CD4-positive, alpha-beta memory T cell (primary cell): ENCODE data around the gene APH1B. TPM values are rescaled to one million over a fixed set of nuclear protein-coding genes. Genes with fewer than 3 reads are reported as not detected.

Experiments
- CTCF ChIA-PET: fragments of 350-600 bp; sonication (Branson Sonifier 250); formaldehyde crosslinking; loops from one replicate; lab custom pipeline; 2021; ENCODE audit warnings: inconsistent platforms; ENCODE audit not compliant: partially characterized antibody; lab: Charles Lee
- POLR2A ChIA-PET: fragments of 350-600 bp; sonication (Branson Sonifier 250); formaldehyde crosslinking; loops from one replicate; lab custom pipeline; 2021; ENCODE audit not compliant: partially characterized antibody; lab: Charles Lee
- DNase-seq, 5 donors: peaks; one replicate each; pipeline versions ENCODE4 v3.0.0 to v3.0.0-alpha.2; 2020 to 2022; ENCODE audit warnings: mixed read lengths in 1 of 5
- H3K27ac ChIP-seq: one replicate; pipeline ENCODE4 v1.7.0; 2013; ENCODE audit warnings: low read depth, low read length
- H3K27me3 ChIP-seq: 2 replicates; pipeline ENCODE4 v1.7.0; 2013; ENCODE audit warnings: mild to moderate bottlenecking, low read length, moderate library complexity; ENCODE audit not compliant: insufficient read depth
- H3K36me3 ChIP-seq: 2 replicates; pipeline ENCODE4 v1.7.0; 2013; ENCODE audit warnings: mild to moderate bottlenecking, low read length, moderate library complexity; ENCODE audit not compliant: insufficient read depth
- H3K4me1 ChIP-seq: 2 replicates; pipeline ENCODE4 v1.7.0; 2013; ENCODE audit warnings: mild to moderate bottlenecking, low read length, moderate library complexity; ENCODE audit not compliant: insufficient read depth
- H3K4me3 ChIP-seq, 2 donors: one replicate each; pipeline ENCODE4 v1.7.0; 2013; ENCODE audit warnings: low read length in 2 of 2, mild to moderate bottlenecking in 1 of 2
- H3K9me3 ChIP-seq, 2 donors: one replicate each; pipeline ENCODE4 v1.7.0; 2013; ENCODE audit warnings: low read length in 2 of 2, control low read depth in 1 of 2; ENCODE audit not compliant: control insufficient read depth in 1 of 2
- H3K27ac Mint-ChIP-seq, 7 donors: one replicate each; pipeline ENCODE4 v1.8.0; 2020 to 2021; ENCODE audit warnings: mixed read lengths in 7 of 7, mild to moderate bottlenecking in 6 of 7, inconsistent platforms in 3 of 7, moderate library complexity in 3 of 7
- H3K27me3 Mint-ChIP-seq, 2 donors: one replicate each; pipeline ENCODE4 v1.8.0; 2020 to 2021; ENCODE audit warnings: mixed read lengths in 2 of 2
- H3K36me3 Mint-ChIP-seq, 2 donors: one replicate each; pipeline ENCODE4 v1.8.0; 2020 to 2021; ENCODE audit warnings: mixed read lengths in 2 of 2, inconsistent platforms in 1 of 2, mild to moderate bottlenecking in 1 of 2
- H3K4me1 Mint-ChIP-seq, 4 donors: one replicate each; pipeline ENCODE4 v1.8.0; 2020 to 2021; ENCODE audit warnings: mixed read lengths in 4 of 4, mild to moderate bottlenecking in 1 of 4
- H3K4me3 Mint-ChIP-seq, 8 donors: one replicate each; pipeline ENCODE4 v1.8.0; 2020 to 2021; ENCODE audit warnings: mixed read lengths in 8 of 8, mild to moderate bottlenecking in 7 of 8, moderate library complexity in 6 of 8, inconsistent platforms in 3 of 8
- H3K9me3 Mint-ChIP-seq, 8 donors: one replicate each; pipeline ENCODE4 v1.8.0; 2020 to 2021; ENCODE audit warnings: mixed read lengths in 8 of 8, mild to moderate bottlenecking in 5 of 8, inconsistent platforms in 3 of 8, moderate library complexity in 1 of 8
- intact Hi-C: fragments of 100-400 bp; cut with micrococcal nuclease; formaldehyde crosslinking; loops from one replicate; pipeline ENCODE4 v1.15.1; 2023
- polyA plus RNA-seq, 2 donors: library from polyadenylated mRNA; unstranded; fragments of 300-500 nt; fragmentation: Illumina TruSeq; gene quantifications; one replicate each; pipeline ENCODE4 v1.2.3, GENCODE V29; 2021
- total RNA-seq, 2 experiments: library from RNA; stranded (reverse); gene quantifications; one replicate each; pipeline ENCODE4 v1.2.3, GENCODE V29; 2021

Gene APH1B
- total and polyA plus RNA-seq, 4 experiments from 2014 or later: 11.9 to 28.4 (median 18.2) TPM

GRCh38 chr15:63288342-63288741 is 10.9 kb downstream of the APH1B start:
- ChIA-PET POLR2A (no interaction called here), CTCF (interaction anchor here (0.7 to 3.3 kb wide), 12 partner anchors 9 to 780 kb away, joined by 3 to 29 read pairs (median 4); no protein-coding TSS in a partner anchor)
- DNase-seq: no peak
- Mint-ChIP-seq H3K4me1 (peaks cover 9 to 12% (median 12%) of the 10 kb centered on the region in 4 donors), H3K27me3 (no peaks in the 10 kb centered on the region), H3K4me3 (no peak overlapping the region), H3K36me3 (peaks cover 21 to 35% of the 10 kb centered on the region in 2 donors), H3K27ac (peak overlapping the region in 5 of 7 donors; percentile 1 to 81 (median 9)), H3K9me3 (no peaks in the 10 kb centered on the region)
- Histone ChIP-seq H3K27ac (no peak overlapping the region), H3K4me1 (peaks cover 7% of the 10 kb centered on the region), H3K36me3 (no peaks in the 10 kb centered on the region), H3K9me3 (no peaks in the 10 kb centered on the region), H3K4me3 (no peak overlapping the region), H3K27me3 (no peaks in the 10 kb centered on the region)
- intact Hi-C loops: loop anchor here (1.0 to 10.0 kb wide), 5 partner anchors 115 to 779 kb away; no protein-coding TSS in a partner anchor

GRCh38 chr15:63288778-63289378 is 11.5 kb downstream of the APH1B start:
- Histone ChIP-seq H3K36me3 (no peaks in the 10 kb centered on the region), H3K9me3 (no peaks in the 10 kb centered on the region), H3K27me3 (no peaks in the 10 kb centered on the region), H3K4me1 (peaks cover 7% of the 10 kb centered on the region), H3K4me3 (no peak overlapping the region), H3K27ac (no peak overlapping the region)
- Mint-ChIP-seq H3K36me3 (peaks cover 19 to 32% of the 10 kb centered on the region in 2 donors), H3K4me3 (no peak overlapping the region), H3K27ac (peak overlapping the region in 6 of 7 donors; percentile 1 to 81 (median 34)), H3K27me3 (no peaks in the 10 kb centered on the region), H3K9me3 (no peaks in the 10 kb centered on the region), H3K4me1 (peaks cover 6 to 8% (median 7%) of the 10 kb centered on the region in 4 donors)
- peak in 4 of 5 donors; percentile 45 to 55 (median 48) for DNase-seq
- intact Hi-C loops: loop anchor here (1.0 to 10.0 kb wide), 5 partner anchors 114 to 778 kb away; no protein-coding TSS in a partner anchor
- CTCF ChIA-PET: interaction anchor here (0.7 to 3.3 kb wide), 8 partner anchors 9 to 779 kb away, joined by 3 to 29 read pairs (median 4); no protein-coding TSS in a partner anchor
- POLR2A ChIA-PET: no interaction called here

GRCh38 chr15:63291507-63291906 is 14.1 kb downstream of the APH1B start:
- Histone ChIP-seq H3K9me3 (no peaks in the 10 kb centered on the region), H3K4me1 (peaks cover 7% of the 10 kb centered on the region), H3K4me3 (no peak overlapping the region), H3K27ac (no peak overlapping the region), H3K36me3 (no peaks in the 10 kb centered on the region), H3K27me3 (no peaks in the 10 kb centered on the region)
- CTCF ChIA-PET: interaction anchor here (0.7 to 3.3 kb wide), 9 partner anchors 12 to 461 kb away, joined by 3 to 29 read pairs (median 3); no protein-coding TSS in a partner anchor
- POLR2A ChIA-PET: interaction anchor here (0.8 kb wide), 1 partner anchor 11 kb away, joined by 3 read pairs; no protein-coding TSS in a partner anchor
- no peak for DNase-seq
- Mint-ChIP-seq H3K36me3 (peaks cover 31 to 36% of the 10 kb centered on the region in 2 donors), H3K27me3 (no peaks in the 10 kb centered on the region), H3K27ac (no peak overlapping the region), H3K4me1 (peaks cover 8 to 25% (median 8%) of the 10 kb centered on the region in 4 donors), H3K9me3 (no peaks in the 10 kb centered on the region), H3K4me3 (no peak overlapping the region)
- intact Hi-C loops: no loop called here

DNA sequence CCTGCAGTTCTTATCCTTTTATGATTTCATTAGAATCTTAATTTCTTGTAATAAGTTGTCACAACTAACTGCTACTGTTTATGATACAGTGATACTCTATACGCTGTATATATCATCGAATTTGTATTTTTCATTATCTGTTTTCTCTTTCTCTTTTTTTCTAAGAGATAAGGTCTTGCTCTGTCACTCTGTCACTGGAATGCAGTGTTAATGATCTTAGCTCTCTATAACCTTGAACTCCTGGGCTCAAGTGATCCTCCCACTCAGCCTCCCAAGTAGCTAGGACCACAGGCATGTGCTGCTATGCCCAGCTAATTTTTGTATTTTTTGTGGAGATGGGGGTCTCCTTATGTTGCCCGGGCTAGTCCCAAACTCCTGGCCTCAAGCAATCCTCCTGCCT is 14.8 kb downstream of the APH1B start:
- Mint-ChIP-seq H3K9me3 (no peaks in the 10 kb centered on the region), H3K27ac (peak overlapping the region in 1 of 7 donors; percentile 66), H3K36me3 (peaks cover 30 to 31% of the 10 kb centered on the region in 2 donors), H3K4me1 (peaks cover 8 to 25% (median 8%) of the 10 kb centered on the region in 4 donors), H3K4me3 (no peak overlapping the region), H3K27me3 (no peaks in the 10 kb centered on the region)
- ChIA-PET CTCF (interaction anchor here (1.1 kb wide), 2 partner anchors 99 to 112 kb away, joined by 3 to 4 read pairs; no protein-coding TSS in a partner anchor), POLR2A (no interaction called here)
- Histone ChIP-seq H3K9me3 (no peaks in the 10 kb centered on the region), H3K4me1 (peaks cover 7% of the 10 kb centered on the region), H3K27me3 (no peaks in the 10 kb centered on the region), H3K27ac (no peak overlapping the region), H3K4me3 (no peak overlapping the region), H3K36me3 (no peaks in the 10 kb centered on the region)
- no peak for DNase-seq
- intact Hi-C loops: no loop called here

GRCh38 chr15:63292771-63293170 is 15.4 kb downstream of the APH1B start:
- no peaks in the 10 kb centered on the region for H3K9me3 ChIP-seq
- no peak overlapping the region for H3K4me3 ChIP-seq
- ChIA-PET CTCF (interaction anchor here (1.1 kb wide), 1 partner anchor 111 kb away, joined by 4 read pairs; no protein-coding TSS in a partner anchor), POLR2A (no interaction called here)
- Mint-ChIP-seq H3K27me3 (no peaks in the 10 kb centered on the region), H3K36me3 (peaks cover 30 to 32% of the 10 kb centered on the region in 2 donors), H3K4me1 (peaks cover 8 to 25% (median 8%) of the 10 kb centered on the region in 4 donors), H3K27ac (no peak overlapping the region), H3K4me3 (no peak overlapping the region), H3K9me3 (no peaks in the 10 kb centered on the region)
- peaks cover 7% of the 10 kb centered on the region for H3K4me1 ChIP-seq
- intact Hi-C loops: no loop called here
- no peaks in the 10 kb centered on the region for H3K36me3 ChIP-seq
- no peak for DNase-seq
- H3K27ac ChIP-seq: no peak overlapping the region
- no peaks in the 10 kb centered on the region for H3K27me3 ChIP-seq

DNA sequence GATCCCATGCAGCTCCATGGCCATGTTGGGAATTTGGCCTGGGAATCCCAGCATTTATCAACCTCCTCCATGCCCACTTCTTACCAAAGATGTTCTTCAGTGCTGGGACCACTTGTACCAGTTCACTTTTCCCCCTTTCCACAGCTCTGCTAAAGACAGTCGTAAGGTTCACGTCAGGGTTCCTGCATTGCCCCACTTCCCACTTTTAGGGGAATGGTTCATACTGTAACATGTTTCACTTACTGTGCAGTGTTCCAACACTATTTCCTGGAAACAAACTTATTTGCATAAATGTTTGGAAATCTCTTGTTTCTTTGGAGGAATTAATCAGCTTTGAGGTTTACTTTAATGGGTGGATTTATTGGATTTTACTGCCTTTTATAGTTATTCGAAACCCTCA is 17.0 kb downstream of the APH1B start:
- ChIA-PET POLR2A (no interaction called here), CTCF (no interaction called here)
- Histone ChIP-seq H3K4me1 (no peaks in the 10 kb centered on the region), H3K27me3 (no peaks in the 10 kb centered on the region), H3K4me3 (no peak overlapping the region), H3K9me3 (no peaks in the 10 kb centered on the region), H3K27ac (no peak overlapping the region), H3K36me3 (no peaks in the 10 kb centered on the region)
- no peak for DNase-seq
- no peaks in the 10 kb centered on the region for H3K9me3 Mint-ChIP-seq
- H3K4me3 Mint-ChIP-seq: no peak overlapping the region
- H3K27ac Mint-ChIP-seq: no peak overlapping the region
- H3K27me3 Mint-ChIP-seq: no peaks in the 10 kb centered on the region
- H3K4me1 Mint-ChIP-seq: peaks cover 0 to 19% (median 3%) of the 10 kb centered on the region in 4 donors
- intact Hi-C loops: no loop called here
- peaks cover 34 to 40% of the 10 kb centered on the region in 2 donors for H3K36me3 Mint-ChIP-seq

- Mint-ChIP-seq H3K27me3 (no peaks in the 10 kb centered on the region), H3K36me3 (peaks cover 42 to 47% of the 10 kb centered on the region in 2 donors), H3K4me1 (peaks cover 0 to 19% (median 3%) of the 10 kb centered on the region in 4 donors), H3K27ac (peak overlapping the region in 1 of 7 donors; percentile 14), H3K4me3 (no peak overlapping the region), H3K9me3 (no peaks in the 10 kb centered on the region)
- no peaks in the 10 kb centered on the region for H3K36me3 ChIP-seq
- intact Hi-C loops: no loop called here
- H3K4me1 ChIP-seq: no peaks in the 10 kb centered on the region
- no peaks in the 10 kb centered on the region for H3K27me3 ChIP-seq
- ChIA-PET POLR2A (no interaction called here), CTCF (interaction anchor here (0.6 to 1.0 kb wide), 2 partner anchors 108 to 133 kb away, joined by 3 read pairs; no protein-coding TSS in a partner anchor)
- no peak overlapping the region for H3K27ac ChIP-seq
- H3K4me3 ChIP-seq: no peak overlapping the region
- DNase-seq: no peak
- no peaks in the 10 kb centered on the region for H3K9me3 ChIP-seq
Measured at GRCh38 chr15:63295341-63295740, 17.9 kb downstream of the APH1B start.
